Hippocampal formation (tissue), 2 donors: ENCODE results near the gene CCDC158.
"Not testable (repeated sequence)": the region's sequence is repeated elsewhere in the genome, so short reads cannot be mapped to it uniquely, and the experiment has no call there.

ENCODE experiments used
- DNase-seq, 2 donors: peaks; one replicate each; lab custom pipeline; 2025; lab: John Stamatoyannopoulos, UW

The CCDC158 gene

GRCh38 chr4:76311896-76312331 is 109.0 kb downstream of the CCDC158 start:
- DNase-seq, result no peak

- no peak for DNase-seq
These were observed 110.3 kb downstream of the CCDC158 start for GRCh38 chr4:76310683-76311082.

GRCh38 chr4:76309939-76310550 is 110.9 kb downstream of the CCDC158 start:
- DNase-seq, result no peak

- DNase-seq, result no peak
These were observed 112.4 kb downstream of the CCDC158 start for GRCh38 chr4:76308548-76308947.

GRCh38 chr4:76307660-76308014 is 113.3 kb downstream of the CCDC158 start:
- no peak for DNase-seq

- DNase-seq, result peak in 1 of 2 donors; percentile 19
These were observed 113.9 kb downstream of the CCDC158 start for GRCh38 chr4:76306882-76307659.

GRCh38 chr4:76305971-76306881 is 114.7 kb downstream of the CCDC158 start, which contains the start of gene STBD1:
Gene STBD1, plus strand, starts transcription at chr4:76306733. Its CDS starts 37 bp downstream, at chr4:76306770.
- peak in 1 of 2 donors; percentile 63 for DNase-seq

GRCh38 chr4:76305033-76305687 is 115.8 kb downstream of the CCDC158 start:
- DNase-seq, result no peak

- no peak for DNase-seq
These were observed 118.0 kb downstream of the CCDC158 start for GRCh38 chr4:76302826-76303438.

- no peak for DNase-seq
These were observed 119.2 kb downstream of the CCDC158 start for GRCh38 chr4:76301775-76302162.

- no peak for DNase-seq
These were observed 119.7 kb downstream of the CCDC158 start for GRCh38 chr4:76301068-76301774.

GRCh38 chr4:76300012-76300411 is 120.9 kb downstream of the CCDC158 start:
- DNase-seq, result no peak

GRCh38 chr4:76298227-76298626 is 122.7 kb downstream of the CCDC158 start:
- no peak for DNase-seq

- DNase-seq, result no peak
These were observed 124.6 kb downstream of the CCDC158 start for GRCh38 chr4:76296286-76296820.

GRCh38 chr4:76293772-76294171 is 127.2 kb downstream of the CCDC158 start:
- no peak for DNase-seq

GRCh38 chr4:76292730-76293129 is 128.2 kb downstream of the CCDC158 start:
- DNase-seq, result no peak

GRCh38 chr4:76287811-76288210 is 133.1 kb downstream of the CCDC158 start:
- not testable (repeated sequence) for DNase-seq

- DNase-seq, result no peak
These were observed 137.0 kb downstream of the CCDC158 start for GRCh38 chr4:76283900-76284299.

GRCh38 chr4:76282941-76283689 is 137.8 kb downstream of the CCDC158 start:
- DNase-seq, result no peak

GRCh38 chr4:76281594-76281993 is 139.3 kb downstream of the CCDC158 start:
- not testable (repeated sequence) for DNase-seq
